Left ventricle myocardium superior (tissue), 1 donor: ENCODE results near the gene APOBEC3C. TPM values are rescaled to one million over a fixed set of nuclear protein-coding genes. Genes with fewer than 3 reads are reported as not detected.
"Not testable (repeated sequence)": the region's sequence is repeated elsewhere in the genome, so short reads cannot be mapped to it uniquely, and the experiment has no call there.

Experiments
- ATAC-seq: fragments of 200-7000 bp; cut with Tn5 transposase; one replicate; pipeline ENCODE4 v1.9.1; 2020; ENCODE audit warnings: mild to moderate bottlenecking, moderate library complexity
- DNase-seq: peaks from one replicate; pipeline ENCODE4 v3.0.0-alpha.2; 2020
- intact Hi-C: fragments of 100-400 bp; cut with micrococcal nuclease; formaldehyde crosslinking; loops from one replicate; pipeline ENCODE4 v1.11.0; 2022
- total RNA-seq: library from RNA; stranded (reverse); fragmentation: NEBNext Ultra II Directional; extraction: Animal tissue kit (Norgen Biotek cat#: 25700); gene quantifications from one replicate; pipeline ENCODE4 v1.2.1, GENCODE V29; 2021
- donor health status: DM: no; HTN: yes; CAD: no; lungs with severe emphysema.

Gene APOBEC3C
- total RNA-seq, 1 donor from 2014 or later, result 31.1 TPM

DNA sequence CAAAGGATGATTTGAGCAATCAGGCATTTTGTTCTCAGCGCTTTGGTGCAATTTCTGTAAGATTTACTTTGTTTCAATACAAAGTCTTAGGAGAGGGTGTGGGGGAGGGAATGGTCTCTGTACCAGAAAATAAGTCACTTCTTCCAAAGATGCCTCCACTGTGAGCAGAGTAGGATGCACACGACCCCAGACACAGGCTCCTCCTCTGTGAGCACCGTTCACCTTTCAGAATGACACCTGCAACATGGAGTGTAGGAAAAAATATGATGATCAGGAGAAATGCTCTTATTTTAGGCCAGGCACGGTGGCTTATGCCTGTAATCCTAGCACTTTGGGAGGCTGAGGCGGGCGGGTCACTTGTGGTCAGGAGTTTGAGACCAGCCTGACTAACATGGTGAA is 665 bp downstream of the APOBEC3C start:
- peak; percentile 5 for ATAC-seq
- DNase-seq, intact Hi-C loops: not testable (repeated sequence)

DNA sequence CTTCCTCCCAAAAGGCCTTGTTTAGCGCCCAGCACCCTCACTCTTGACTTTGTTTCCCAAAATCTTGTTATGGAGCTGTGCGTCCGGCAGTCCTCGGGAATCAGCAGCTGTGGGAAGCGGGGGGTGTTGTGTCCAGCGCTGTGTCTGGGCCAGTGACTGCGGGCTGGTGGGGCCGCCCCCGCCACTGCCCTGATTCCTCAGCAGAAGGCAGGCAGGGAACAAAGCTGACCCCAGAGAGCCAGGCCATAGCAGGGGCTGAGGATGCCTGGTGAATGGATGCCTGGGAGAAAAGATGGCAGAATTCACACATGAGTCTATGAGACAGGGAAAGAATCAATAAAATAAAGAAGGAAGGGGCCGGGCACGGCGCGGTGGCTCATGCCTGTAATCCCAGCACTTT is 2.5 kb downstream of the APOBEC3C start:
- ATAC-seq (no peak), DNase-seq (no peak)
- intact Hi-C loops, result no loop called here

DNA sequence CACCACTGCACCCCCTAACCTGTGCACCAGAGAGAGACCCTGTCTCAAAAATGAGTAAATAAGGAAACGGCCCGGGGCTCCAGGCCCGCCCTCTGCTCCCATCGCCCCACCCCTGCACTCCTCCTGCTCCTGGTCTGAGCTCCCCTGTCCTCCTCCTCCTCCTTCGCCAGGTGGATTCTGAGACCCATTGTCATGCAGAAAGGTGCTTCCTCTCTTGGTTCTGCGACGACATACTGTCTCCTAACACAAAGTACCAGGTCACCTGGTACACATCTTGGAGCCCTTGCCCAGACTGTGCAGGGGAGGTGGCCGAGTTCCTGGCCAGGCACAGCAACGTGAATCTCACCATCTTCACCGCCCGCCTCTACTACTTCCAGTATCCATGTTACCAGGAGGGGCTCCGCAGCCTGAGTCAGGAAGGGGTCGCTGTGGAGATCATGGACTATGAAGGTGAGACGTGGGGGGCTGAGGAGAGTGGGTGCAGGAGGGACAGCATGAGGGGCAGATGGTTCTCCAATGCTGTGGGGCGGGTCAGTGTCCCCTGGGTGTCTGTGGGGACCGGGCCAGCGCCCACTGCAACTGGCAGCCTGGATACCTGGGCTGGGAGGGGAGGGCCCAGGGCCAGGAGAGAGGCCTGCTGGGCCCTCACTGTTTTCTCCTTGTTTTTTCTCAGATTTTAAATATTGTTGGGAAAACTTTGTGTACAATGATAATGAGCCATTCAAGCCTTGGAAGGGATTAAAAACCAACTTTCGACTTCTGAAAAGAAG is 3.7 kb downstream of the APOBEC3C start:
- intact Hi-C loops, result no loop called here
- DNase-seq (no peak), ATAC-seq (no peak)

DNA sequence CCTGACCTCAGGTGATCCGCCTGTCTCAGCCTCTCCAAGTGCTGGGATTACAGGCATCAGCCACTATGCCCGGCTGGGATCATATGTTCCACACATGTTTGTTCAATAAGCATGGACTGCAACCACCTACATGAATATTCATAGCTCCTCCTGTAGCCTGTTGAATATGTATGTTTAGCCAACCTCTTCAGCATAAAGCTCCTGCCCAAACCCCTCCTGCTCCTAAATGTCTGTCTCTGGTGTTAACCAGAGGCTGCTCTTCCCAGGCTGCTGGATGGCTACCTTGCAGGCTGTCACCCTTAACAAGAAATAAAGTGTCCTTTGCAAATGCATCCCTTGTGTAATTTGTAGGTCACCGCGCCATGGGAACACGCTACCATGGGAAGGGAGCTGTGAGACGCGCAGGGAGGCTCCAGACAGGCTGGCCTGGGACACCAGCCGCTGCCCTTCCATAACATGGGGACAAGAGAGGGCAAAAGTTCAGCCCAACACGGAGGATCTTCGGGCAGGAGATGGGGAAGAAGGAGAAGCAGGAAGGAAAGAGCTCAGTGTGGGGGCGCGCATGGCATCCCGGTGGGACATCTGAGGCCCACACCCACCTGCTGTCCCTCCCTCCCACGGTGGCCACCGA is 6.1 kb downstream of the APOBEC3C start:
- DNase-seq, intact Hi-C loops: not testable (repeated sequence)
- peak; percentile 8 for ATAC-seq

DNA sequence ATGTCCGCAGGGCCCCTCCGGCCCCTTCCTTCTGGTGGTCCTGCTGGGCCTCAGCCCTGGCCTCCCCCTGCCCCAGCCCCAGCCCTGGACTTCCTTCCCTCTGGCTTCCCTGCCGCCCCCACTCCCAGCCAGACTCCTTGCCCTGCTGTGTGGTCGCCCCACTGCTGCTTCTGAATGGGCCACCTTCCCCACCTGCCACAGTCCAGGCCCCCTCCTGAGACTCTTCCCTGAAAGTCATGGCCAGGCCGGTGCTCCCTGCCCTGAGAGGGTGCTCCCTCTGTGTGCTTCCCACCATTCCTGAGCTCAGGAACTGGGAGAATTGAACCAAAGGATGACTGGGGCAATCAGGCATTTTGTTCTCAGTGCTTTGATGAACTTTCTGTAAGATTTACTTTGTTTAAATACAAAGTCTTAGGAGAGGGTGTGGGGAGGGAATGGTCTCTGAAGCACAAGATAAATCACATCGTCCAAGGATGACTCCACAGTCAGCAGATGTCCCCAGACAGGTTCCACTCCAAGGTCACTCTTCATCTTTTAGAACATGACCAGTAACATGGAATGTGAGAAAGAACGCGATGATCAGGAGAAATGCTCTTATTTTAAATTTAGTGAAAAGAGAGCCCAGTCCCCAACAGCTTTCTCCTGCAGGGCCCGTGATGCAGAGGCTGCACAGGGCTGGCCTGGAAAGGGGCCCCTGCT is 7.6 kb downstream of the APOBEC3C start:
- ATAC-seq, result peak; percentile 5
- intact Hi-C loops, result no loop called here
- no peak for DNase-seq

DNA sequence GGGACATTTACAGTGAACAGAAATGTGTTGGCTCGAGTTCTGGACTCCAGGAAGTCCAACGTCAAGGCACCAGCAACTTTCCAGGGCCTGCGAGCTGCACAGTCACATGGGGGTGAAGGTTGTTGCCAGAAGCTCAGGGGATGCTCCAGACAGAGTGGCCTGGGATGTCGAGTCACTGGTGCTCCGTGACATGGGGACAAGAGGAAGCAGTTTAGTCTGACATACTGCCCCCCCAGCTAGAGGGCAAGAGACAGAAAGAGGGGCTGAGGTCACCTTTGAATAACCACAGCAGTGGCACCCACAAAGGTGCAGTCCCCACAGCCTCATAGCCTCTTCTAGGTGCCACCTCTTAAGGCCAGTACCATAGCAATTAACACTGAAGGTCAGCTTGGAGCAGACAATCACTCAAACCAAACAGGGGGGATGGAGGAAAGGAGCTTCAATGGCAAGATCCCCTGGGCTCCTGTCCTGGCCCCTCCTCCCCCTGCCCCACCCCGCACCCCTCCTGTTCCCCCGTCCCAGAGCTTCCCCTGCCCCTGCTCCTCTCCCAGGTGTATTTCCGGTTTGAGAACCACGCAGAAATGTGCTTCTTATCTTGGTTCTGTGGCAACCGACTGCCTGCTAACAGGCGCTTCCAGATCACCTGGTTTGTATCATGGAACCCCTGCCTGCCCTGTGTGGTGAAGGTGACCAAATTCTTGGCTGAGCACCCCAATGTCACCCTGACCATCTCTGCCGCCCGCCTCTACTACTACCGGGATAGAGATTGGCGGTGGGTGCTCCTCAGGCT is 10.7 kb downstream of the APOBEC3C start:
- intact Hi-C loops, result no loop called here
- no peak for DNase-seq
- no peak for ATAC-seq

DNA sequence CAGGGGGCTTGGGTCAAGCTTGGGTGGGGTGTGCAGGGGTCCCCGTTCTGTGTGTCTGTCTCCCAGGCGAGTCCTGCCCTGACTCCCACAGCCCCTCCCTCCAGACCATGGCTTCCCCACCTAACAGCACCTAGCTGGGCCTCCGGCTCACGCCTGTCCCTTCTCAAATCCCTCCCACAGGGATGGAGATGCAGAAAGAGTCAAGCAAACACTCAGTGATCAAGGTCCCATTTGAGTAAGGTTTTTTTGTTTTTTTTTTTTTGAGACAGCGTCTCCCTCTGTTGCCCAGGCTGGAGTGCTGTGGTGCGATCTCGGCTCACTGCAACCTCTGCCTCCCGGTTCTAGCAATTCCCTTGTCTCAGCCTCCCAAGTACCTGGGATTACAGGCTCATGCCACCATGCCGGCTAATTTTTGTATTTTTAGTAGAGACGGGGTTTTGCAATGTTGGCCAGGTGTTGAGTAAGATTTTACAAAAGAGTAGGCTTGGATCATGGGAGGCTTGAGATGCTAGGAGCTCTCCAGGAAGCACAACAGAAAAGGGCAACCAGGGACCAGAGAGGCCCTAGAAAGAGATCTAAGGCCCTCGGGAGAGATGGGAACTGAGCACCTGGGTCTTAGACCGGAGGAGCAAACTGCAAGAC is 12.6 kb downstream of the APOBEC3C start:
- ATAC-seq, result no peak
- intact Hi-C loops, result no loop called here
- no peak for DNase-seq

DNA sequence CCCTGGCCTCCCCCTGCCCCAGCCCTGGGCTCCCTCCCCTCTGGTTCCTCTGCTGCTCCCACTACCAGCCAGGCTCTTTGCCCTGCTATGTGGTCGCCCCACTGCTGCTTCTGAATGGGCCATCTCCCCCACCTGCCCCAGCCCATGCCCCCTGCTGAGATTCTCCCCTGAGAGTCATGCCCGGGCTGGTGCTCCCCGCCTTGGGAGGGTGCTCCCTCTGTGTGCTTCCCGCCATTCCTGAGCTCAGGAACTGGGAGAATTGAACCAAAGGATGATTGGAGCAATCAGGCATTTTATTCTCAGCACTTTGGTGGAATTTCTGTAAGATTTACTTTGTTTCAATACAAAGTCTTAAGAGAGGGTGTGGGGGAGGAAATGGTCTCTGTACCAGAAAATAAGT is 13.7 kb downstream of the APOBEC3C start:
- no peak for ATAC-seq
- DNase-seq, result no peak
- intact Hi-C loops, result no loop called here

DNA sequence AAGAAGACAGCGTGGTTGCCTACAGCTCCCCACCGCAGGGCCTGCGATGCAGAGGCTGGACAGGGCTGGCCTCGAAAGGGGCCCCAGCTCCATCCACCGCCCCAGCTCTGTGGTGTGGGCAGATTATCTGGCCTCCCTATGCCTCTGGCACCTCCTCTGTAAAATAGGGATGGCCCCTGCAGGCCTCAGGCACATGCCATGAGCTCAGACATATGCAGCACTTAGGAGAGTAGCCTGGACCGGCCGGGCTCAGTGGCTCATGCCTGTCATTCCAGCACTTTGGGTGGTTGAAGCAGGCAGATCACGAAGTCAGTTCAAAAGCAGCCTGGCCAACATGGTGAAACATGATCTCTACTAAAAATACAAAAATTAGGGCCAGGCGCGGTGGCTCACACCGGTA is 14.2 kb downstream of the APOBEC3C start:
- intact Hi-C loops, result no loop called here
- DNase-seq (no peak), ATAC-seq (no peak)

DNA sequence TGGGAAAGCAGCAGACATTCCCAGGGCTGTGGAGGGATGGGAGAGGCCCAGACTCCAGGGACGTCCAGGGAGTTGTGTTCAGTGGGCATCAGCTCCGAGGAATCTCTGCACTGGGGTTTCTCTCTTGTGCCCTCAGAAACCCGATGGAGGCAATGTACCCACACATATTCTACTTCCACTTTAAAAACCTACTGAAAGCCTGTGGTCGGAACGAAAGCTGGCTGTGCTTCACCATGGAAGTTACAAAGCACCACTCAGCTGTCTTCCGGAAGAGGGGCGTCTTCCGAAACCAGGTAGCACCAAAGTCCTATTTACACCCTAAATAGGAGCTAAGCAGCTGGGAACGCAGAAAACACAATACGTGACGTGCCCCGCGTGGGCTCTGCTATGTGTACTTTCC is 15.2 kb downstream of the APOBEC3C start:
- ATAC-seq, result no peak
- DNase-seq, result no peak

DNA sequence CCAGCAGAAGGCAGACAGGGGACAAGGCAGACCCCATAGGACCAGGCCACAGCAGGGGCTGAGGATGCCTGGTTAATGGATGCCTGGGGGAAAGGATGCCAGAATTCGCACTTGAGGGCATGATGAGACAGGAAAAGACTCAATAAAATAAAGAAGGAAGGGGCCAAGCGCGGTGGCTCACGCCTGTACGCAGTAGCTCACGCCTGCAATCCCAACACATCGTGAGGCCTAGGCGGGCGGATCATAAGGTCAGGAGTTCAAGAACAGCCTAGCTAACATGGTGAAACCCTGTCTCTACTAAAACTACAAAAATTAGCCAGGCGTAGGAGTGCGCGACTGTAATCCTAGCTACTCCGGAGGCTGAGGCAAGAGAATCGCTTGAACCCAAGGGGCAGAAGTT is 16.6 kb downstream of the APOBEC3C start:
- no peak for ATAC-seq
- intact Hi-C loops, result no loop called here

More for the DNA sequence above, 15.2 kb downstream of the APOBEC3C start:
- intact Hi-C loops, result no loop called here

DNA sequence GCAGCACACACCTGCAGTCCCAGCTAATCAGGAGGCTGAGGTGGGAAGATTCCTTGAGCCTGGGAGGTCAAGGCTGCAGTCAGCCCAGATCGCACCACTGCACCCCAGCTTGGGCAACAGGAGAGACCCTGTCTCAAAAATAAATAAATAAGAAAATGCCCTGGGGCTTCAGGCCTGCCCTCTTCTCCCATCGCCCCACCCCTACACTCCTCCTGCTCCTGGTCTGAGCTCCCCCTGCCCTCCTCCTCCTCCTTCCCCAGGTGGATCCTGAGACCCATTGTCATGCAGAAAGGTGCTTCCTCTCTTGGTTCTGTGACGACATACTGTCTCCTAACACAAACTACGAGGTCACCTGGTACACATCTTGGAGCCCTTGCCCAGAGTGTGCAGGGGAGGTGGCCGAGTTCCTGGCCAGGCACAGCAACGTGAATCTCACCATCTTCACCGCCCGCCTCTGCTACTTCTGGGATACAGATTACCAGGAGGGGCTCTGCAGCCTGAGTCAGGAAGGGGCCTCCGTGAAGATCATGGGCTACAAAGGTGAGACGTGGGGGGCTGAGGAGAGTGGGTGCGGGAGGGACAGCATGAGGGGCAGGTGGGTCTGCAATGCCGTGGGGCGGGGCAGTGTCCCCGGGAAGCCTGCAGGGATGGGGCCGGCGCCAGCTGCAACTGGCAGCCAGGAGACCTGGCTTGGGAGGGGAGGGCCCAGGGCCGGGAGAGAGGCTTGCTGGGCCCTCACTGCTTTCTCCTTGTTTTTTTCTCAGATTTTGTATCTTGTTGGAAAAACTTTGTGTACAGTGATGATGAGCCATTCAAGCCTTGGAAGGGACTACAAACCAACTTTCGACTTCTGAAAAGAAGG is 17.6 kb downstream of the APOBEC3C start:
- intact Hi-C loops, DNase-seq, ATAC-seq: not testable (repeated sequence)

More for the DNA sequence above, 16.6 kb downstream of the APOBEC3C start:
- DNase-seq, result no peak

DNA sequence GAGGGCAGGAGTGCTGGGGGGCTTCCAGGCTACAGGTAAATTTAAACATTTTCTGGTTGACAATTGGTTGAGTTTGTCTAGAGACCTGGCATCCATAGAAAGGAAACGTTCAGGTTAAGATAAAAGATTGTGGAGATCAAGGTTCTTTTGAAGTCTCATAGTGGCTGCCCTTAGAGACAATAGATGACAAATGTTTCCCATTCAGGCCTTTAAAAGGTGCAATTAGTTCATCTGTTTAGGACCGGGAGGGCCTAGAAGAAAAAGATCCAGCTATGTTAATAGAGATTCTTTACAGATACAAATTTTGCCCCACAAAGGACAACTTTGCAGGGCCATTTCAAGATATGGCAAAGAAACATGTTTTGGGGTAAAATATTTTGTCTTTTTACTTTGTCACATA is 23.0 kb downstream of the APOBEC3C start:
- intact Hi-C loops, ATAC-seq: not testable (repeated sequence)

DNA sequence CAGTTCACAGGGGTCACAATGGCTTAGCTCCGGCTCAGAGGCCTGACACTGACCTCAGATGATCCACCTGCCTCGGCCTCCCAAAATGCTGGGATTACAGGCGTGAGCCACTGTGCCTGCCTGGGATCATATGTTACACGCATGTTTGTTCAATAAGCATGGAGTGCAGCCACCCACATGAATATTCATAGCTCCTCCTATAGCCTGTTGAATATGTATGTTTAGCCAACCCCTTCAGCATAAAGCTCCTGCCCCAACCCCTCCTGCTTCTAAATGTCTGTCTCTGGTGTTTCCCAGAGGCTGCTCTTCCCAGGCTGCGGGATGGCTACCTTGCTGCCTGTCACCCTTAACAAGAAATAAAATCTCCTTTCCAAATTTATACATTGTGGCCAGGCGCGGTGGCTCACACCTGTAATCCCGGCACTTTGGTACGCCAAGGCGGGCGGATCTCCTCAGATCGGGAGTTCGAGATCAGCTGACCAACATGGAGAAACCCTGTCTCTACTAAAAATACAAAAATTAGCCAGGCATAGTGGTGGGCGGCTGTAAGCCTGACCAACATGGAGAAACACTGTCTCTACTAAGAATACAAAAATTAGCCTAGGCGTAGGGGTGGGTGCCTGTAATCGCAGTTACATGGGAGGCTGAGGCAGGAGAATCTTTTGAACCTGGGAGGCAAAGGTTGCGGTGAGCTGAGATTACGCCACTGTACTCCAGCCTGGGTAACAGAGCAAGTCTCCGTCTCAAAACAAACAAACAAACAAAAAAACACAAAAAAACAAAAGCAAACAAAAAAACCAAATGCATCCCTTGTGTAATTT is 25.5 kb downstream of the APOBEC3C start:
- intact Hi-C loops, result no loop called here
- ATAC-seq, result no peak
- DNase-seq, result no peak

More for the DNA sequence above, 23.0 kb downstream of the APOBEC3C start:
- DNase-seq, result not testable (repeated sequence)

DNA sequence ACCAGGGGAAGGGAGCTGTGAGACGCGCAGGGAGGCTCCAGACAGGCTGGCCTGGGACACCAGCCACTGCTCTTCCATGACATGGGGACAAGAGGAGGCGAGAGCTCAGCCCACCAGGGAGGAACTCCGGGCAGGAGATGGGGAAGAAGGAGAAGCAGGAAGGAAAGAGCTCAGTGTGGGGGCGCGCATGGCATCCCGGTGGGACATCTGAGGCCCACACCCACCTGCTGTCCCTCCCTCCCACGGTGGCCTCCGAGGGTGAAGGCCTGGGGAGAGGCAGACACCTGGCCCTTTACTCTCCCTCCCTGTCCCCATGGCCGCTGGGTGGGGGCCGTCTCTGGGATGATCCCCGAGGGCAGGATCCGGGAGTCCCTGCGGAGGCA is 26.1 kb downstream of the APOBEC3C start:
- ATAC-seq, result peak; percentile 13
- DNase-seq, intact Hi-C loops: not testable (repeated sequence)

DNA sequence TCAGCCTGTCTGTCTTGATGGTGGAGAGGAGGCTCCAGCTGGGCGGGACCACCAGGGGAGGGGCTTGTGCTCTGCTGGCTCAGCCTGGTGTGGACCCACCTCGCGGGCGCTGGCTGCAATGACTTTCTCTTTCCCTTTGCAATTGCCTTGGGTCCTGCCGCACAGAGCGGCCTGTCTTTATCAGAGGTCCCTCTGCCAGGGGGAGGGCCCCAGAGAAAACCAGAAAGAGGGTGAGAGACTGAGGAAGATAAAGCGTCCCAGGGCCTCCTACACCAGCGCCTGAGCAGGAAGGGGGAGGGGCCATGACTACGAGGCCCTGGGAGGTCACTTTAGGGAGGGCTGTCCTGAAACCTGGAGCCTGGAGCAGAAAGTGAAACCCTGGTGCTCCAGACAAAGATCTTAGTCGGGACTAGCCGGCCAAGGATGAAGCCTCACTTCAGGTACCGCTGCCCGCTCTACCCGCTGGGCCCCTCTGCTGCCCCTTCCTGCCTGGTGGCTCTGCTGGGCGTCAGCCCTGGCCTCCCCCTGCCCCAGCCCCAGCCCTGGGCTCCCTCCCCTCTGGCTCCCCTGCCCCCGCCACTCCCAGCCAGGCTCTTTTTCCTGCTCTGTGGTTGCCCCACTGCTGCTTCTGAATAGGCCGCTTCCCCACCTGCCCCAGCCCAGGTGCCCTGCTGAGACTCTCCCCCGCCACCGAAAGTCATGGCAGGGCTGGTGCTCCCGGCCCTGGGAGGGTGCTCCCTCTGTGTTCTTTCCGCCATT is 26.7 kb downstream of the APOBEC3C start, which contains the start of gene APOBEC3F:
TSS of gene APOBEC3F (plus strand) at position 327 of the 759 bp plus-strand sequence. CDS start at position 424, 97 bp downstream.
- ATAC-seq, result peak; percentile 95
- intact Hi-C loops, result not testable (repeated sequence)
- peak; percentile 58 for DNase-seq
